H1 (cell line): ENCODE results near the gene TCF7L2. TPM values are rescaled to one million over a fixed set of nuclear protein-coding genes. Genes with fewer than 3 reads are reported as not detected.

ENCODE experiments used
- NANOG ChIP-seq: IDR thresholded peaks from 2 replicates; pipeline ENCODE4 v1.6.1; 2011; ENCODE audit warnings: low read length, low read depth, mild to moderate bottlenecking, inconsistent platforms; ENCODE audit not compliant: insufficient read depth, poor library complexity, severe bottlenecking
- polyA plus RNA-seq, 7 experiments: library from polyadenylated mRNA; depleted of rRNA in 3 of 7; stranded (reverse) in 5 of 7; unstranded in 2 of 7; fragments of >200 nt in 5 of 7; fragments of 200-250 nt in 2 of 7; gene quantifications; 1 replicate in 5 of 7; 2 replicates in 1 of 7; 4 replicates in 1 of 7; pipeline versions ENCODE4 v1.2.1 to v1.2.3, GENCODE V29; 2011 to 2013; ENCODE audit warnings: missing spikeins in 2 of 7, mixed read lengths in 2 of 7
- total RNA-seq: library from RNA; stranded (reverse); fragmentation: NEBNext Ultra II Directional; extraction: Animal tissue kit (Norgen Biotek cat#: 25700); gene quantifications from 2 replicates; pipeline ENCODE4 v1.2.1, GENCODE V29; 2021

TCF7L2 gene
- total and polyA plus RNA-seq, 2 of the 8 experiments (the other 6 are each of a cell fraction or from before 2014, with no cell fraction given), result 33.9 to 67.3 TPM

- no peak for TF ChIP-seq NANOG
Measured at GRCh38 chr10:112906945-112907344, 43.1 kb upstream of the TCF7L2 start (continued).
